ENCODE measurements around the gene MAMSTR.

The MAMSTR gene

GRCh38 chr19:48746738-48747575 lies 27.4 kb upstream of the MAMSTR start, which contains the start of gene IZUMO1:
Gene IZUMO1 (minus strand): TSS chr19:48746909. CDS start chr19:48745859, 1,050 bp downstream.
- peak in 56 of 58 donors; percentile 24 to 86 (median 70) for DNase-seq

GRCh38 chr19:48746110-48746509 lies 26.6 kb upstream of the MAMSTR start:
- DNase-seq: no peak

GRCh38 chr19:48745208-48745995 lies 25.9 kb upstream of the MAMSTR start:
- DNase-seq: peak in 49 of 58 donors; percentile 5 to 75 (median 39)

- no peak for DNase-seq
Observed at GRCh38 chr19:48742096-48742495, 22.6 kb upstream of the MAMSTR start.

GRCh38 chr19:48741129-48741999 lies 21.8 kb upstream of the MAMSTR start:
- DNase-seq: peak in 2 of 58 donors; percentile 13 to 33

- DNase-seq: no peak
Observed at GRCh38 chr19:48740164-48740972, 20.8 kb upstream of the MAMSTR start, which contains the start of gene RASIP1. Gene RASIP1 (minus strand): TSS chr19:48740610. CDS start chr19:48740282, 328 bp downstream.

- DNase-seq: peak in 2 of 58 donors; percentile 5 to 40
Observed at GRCh38 chr19:48739404-48740163, 20.1 kb upstream of the MAMSTR start.

GRCh38 chr19:48738557-48739403 lies 19.3 kb upstream of the MAMSTR start:
- peak in 56 of 58 donors; percentile 16 to 90 (median 75) for DNase-seq

- no peak for DNase-seq
Observed at GRCh38 chr19:48737360-48737998, 18.0 kb upstream of the MAMSTR start.

- no peak for DNase-seq
Observed at GRCh38 chr19:48735031-48735615, 15.6 kb upstream of the MAMSTR start.

GRCh38 chr19:48734625-48735024 lies 15.1 kb upstream of the MAMSTR start:
- DNase-seq: no peak

GRCh38 chr19:48731452-48731851 lies 11.9 kb upstream of the MAMSTR start:
- DNase-seq: no peak

- no peak for DNase-seq
Observed at GRCh38 chr19:48728911-48729664, 9.6 kb upstream of the MAMSTR start.

GRCh38 chr19:48726556-48726955 lies 7.0 kb upstream of the MAMSTR start:
- DNase-seq: no peak

- peak in 11 of 58 donors; percentile 12 to 67 (median 28) for DNase-seq
Observed at GRCh38 chr19:48724796-48725753, 5.5 kb upstream of the MAMSTR start.

Measured in anterior cingulate cortex (tissue), 58 donors.